Measurements from ENCODE around the gene ARPC5. TPM values are rescaled to one million over a fixed set of nuclear protein-coding genes. Genes with fewer than 3 reads are reported as not detected.

The ARPC5 gene
- total RNA-seq, 4 donors from 2014 or later: 22.7 to 123 (median 74.1) TPM

- Histone ChIP-seq H3K9me3 (no peaks in the 10 kb centered on the region), H3K4me1 (peaks cover 0 to 27% (median 9%) of the 10 kb centered on the region in 4 donors), H3K4me3 (peak overlapping the region in 1 of 4 donors; percentile 12), H3K36me3 (no peaks in the 10 kb centered on the region), H3K27me3 (no peaks in the 10 kb centered on the region), H3K27ac (peak overlapping the region; percentile 41 to 67 (median 53))
- intact Hi-C loops (cut with DNase I; ENCODE audit: low total_unique reads) (no loop called here), in situ Hi-C loops (cut with MboI; ENCODE audit: low pct_ligation_motif_present in 1 of 4, low pct_unique_long_range_greater_than_20kb in 1 of 4, low sequenced_read_pairs in 3 of 4) (no loop called here)
- DNase-seq: peak; percentile 39
- TF ChIP-seq POLR2AphosphoS5 (IDR thresholded peaks at IDR 0.05): no peak
- no peak for TF ChIP-seq POLR2A (IDR thresholded peaks at IDR 0.05)
- no peak for TF ChIP-seq CTCF (IDR thresholded peaks at IDR 0.05)
- TF ChIP-seq EP300 (IDR thresholded peaks at IDR 0.05; ENCODE audit: low read depth): no peak
These were observed 46.8 kb downstream of the ARPC5 start for GRCh38 chr1:183588827-183589226.

- no peak overlapping the region for H3K4me3 ChIP-seq
- WGBS, 2 donors (ENCODE audit: low coverage in 1 of 2): 97% methylated on average over 8 of the region's 8 CpGs; no CpG with 5 or more reads in 1 of the 2 donors
- H3K9me3 ChIP-seq: no peaks in the 10 kb centered on the region
- intact Hi-C loops (cut with DNase I; ENCODE audit: low total_unique reads) (no loop called here), in situ Hi-C loops (cut with MboI; ENCODE audit: low pct_ligation_motif_present in 1 of 4, low pct_unique_long_range_greater_than_20kb in 1 of 4, low sequenced_read_pairs in 3 of 4) (no loop called here)
- no peaks in the 10 kb centered on the region for H3K27me3 ChIP-seq
- TF ChIP-seq CTCF (IDR thresholded peaks at IDR 0.05): no peak
- peaks cover 0 to 29% (median 11%) of the 10 kb centered on the region in 4 donors for H3K4me1 ChIP-seq
- no peak overlapping the region for H3K27ac ChIP-seq
- no peaks in the 10 kb centered on the region for H3K36me3 ChIP-seq
- no peak for DNase-seq
These were observed 48.7 kb downstream of the ARPC5 start for GRCh38 chr1:183586926-183587325.

GRCh38 chr1:183586455-183586854 is 49.1 kb downstream of the ARPC5 start:
- in situ Hi-C loops (cut with MboI; ENCODE audit: low pct_ligation_motif_present in 1 of 4, low pct_unique_long_range_greater_than_20kb in 1 of 4, low sequenced_read_pairs in 3 of 4): no loop called here
- TF ChIP-seq EP300 (IDR thresholded peaks at IDR 0.05; ENCODE audit: low read depth): no peak
- TF ChIP-seq POLR2AphosphoS5 (IDR thresholded peaks at IDR 0.05): no peak
- no peak for TF ChIP-seq POLR2A (IDR thresholded peaks at IDR 0.05)
- no peak for TF ChIP-seq CTCF (IDR thresholded peaks at IDR 0.05)
- 91% methylated on average over 1 of the region's 1 CpG; no CpG with 5 or more reads in 1 of the 2 donors for WGBS, 2 donors (ENCODE audit: low coverage in 1 of 2)

GRCh38 chr1:183585038-183585437 is 50.5 kb downstream of the ARPC5 start:
- intact Hi-C loops (cut with DNase I; ENCODE audit: low total_unique reads): no loop called here

More at GRCh38 chr1:183586455-183586854, 49.1 kb downstream of the ARPC5 start:
- Histone ChIP-seq H3K27me3 (no peaks in the 10 kb centered on the region), H3K4me1 (peaks cover 0 to 29% (median 12%) of the 10 kb centered on the region in 4 donors), H3K36me3 (no peaks in the 10 kb centered on the region), H3K9me3 (no peaks in the 10 kb centered on the region), H3K4me3 (no peak overlapping the region), H3K27ac (no peak overlapping the region)
- intact Hi-C loops (cut with DNase I; ENCODE audit: low total_unique reads): no loop called here
- DNase-seq: no peak

More at GRCh38 chr1:183585038-183585437, 50.5 kb downstream of the ARPC5 start:
- no peak for TF ChIP-seq EP300 (IDR thresholded peaks at IDR 0.05; ENCODE audit: low read depth)
- TF ChIP-seq CTCF (IDR thresholded peaks at IDR 0.05): no peak
- TF ChIP-seq POLR2AphosphoS5 (IDR thresholded peaks at IDR 0.05): peak in 1 of 3 donors; percentile 34
- in situ Hi-C loops (cut with MboI; ENCODE audit: low pct_ligation_motif_present in 1 of 4, low pct_unique_long_range_greater_than_20kb in 1 of 4, low sequenced_read_pairs in 3 of 4): no loop called here
- Histone ChIP-seq H3K27ac (peak overlapping the region in 2 of 4 donors; percentile 10 to 30), H3K36me3 (no peaks in the 10 kb centered on the region), H3K27me3 (no peaks in the 10 kb centered on the region), H3K4me3 (no peak overlapping the region), H3K4me1 (peaks cover 0 to 22% (median 10%) of the 10 kb centered on the region in 4 donors), H3K9me3 (no peaks in the 10 kb centered on the region)
- peak; percentile 51 for DNase-seq
- 40% methylated on average over 6 of the region's 6 CpGs; no CpG with 5 or more reads in 1 of the 2 donors for WGBS, 2 donors (ENCODE audit: low coverage in 1 of 2)

Measured in transverse colon (tissue), 4 donors.